MCF 10A (cell line): ENCODE data around the gene ZFYVE28. TPM values are rescaled to one million over a fixed set of nuclear protein-coding genes. Genes with fewer than 3 reads are reported as not detected.

Experiments used
- BruUV-seq: library from RNA; stranded (reverse); fragments of 400-500 nt; replicated peaks from 2 replicates; lab custom pipeline; 2021; lab: Mats Ljungman, UMichigan
- CTCF ChIA-PET: fragments of 300-600 bp; sonication (Branson Sonifier 250); formaldehyde crosslinking; extraction: SDS; loops from one replicate; lab custom pipeline; 2021; ENCODE audit warnings: antibody characterized with exemption, inconsistent platforms; lab: Yijun Ruan, JAX
- POLR2A ChIA-PET: fragments of 300-600, 350-650 bp; sonication (Branson Sonifier 250); formaldehyde crosslinking; extraction: SDS; loops from one replicate; lab custom pipeline; 2020; ENCODE audit warnings: antibody characterized with exemption, inconsistent platforms; lab: Yijun Ruan, JAX
- DNase-seq: peaks from one replicate; pipeline ENCODE4 v3.0.0-alpha.2; 2018; ENCODE audit not compliant: unreplicated experiment
- H3K27ac Mint-ChIP-seq: one replicate; pipeline ENCODE4 v1.8.0; 2022; ENCODE audit warnings: mild to moderate bottlenecking, low read depth, mixed read lengths; ENCODE audit not compliant: unreplicated experiment
- H3K27me3 Mint-ChIP-seq: one replicate; pipeline ENCODE4 v1.8.0; 2022; ENCODE audit warnings: mixed read lengths; ENCODE audit not compliant: insufficient read depth, unreplicated experiment
- H3K36me3 Mint-ChIP-seq: one replicate; pipeline ENCODE4 v1.8.0; 2022; ENCODE audit warnings: mild to moderate bottlenecking, moderate library complexity, mixed read lengths; ENCODE audit not compliant: insufficient read depth, unreplicated experiment
- H3K4me1 Mint-ChIP-seq: one replicate; pipeline ENCODE4 v1.8.0; 2022; ENCODE audit warnings: mixed read lengths; ENCODE audit not compliant: insufficient read depth, unreplicated experiment
- H3K4me3 Mint-ChIP-seq: one replicate; pipeline ENCODE4 v1.8.0; 2022; ENCODE audit warnings: mild to moderate bottlenecking, moderate library complexity, mixed read lengths; ENCODE audit not compliant: unreplicated experiment
- H3K9me3 Mint-ChIP-seq: one replicate; pipeline ENCODE4 v1.8.0; 2022; ENCODE audit warnings: mixed read lengths; ENCODE audit not compliant: unreplicated experiment
- CTCF ChIP-seq: fragments of 200-600 bp; IDR thresholded peaks from one replicate; pipeline ENCODE4 v1.8.0; 2022; ENCODE audit warnings: antibody characterized with exemption, mild to moderate bottlenecking; ENCODE audit not compliant: unreplicated experiment
- intact Hi-C: fragments of 100-400 bp; cut with micrococcal nuclease; formaldehyde crosslinking; loops from 2 replicates; pipeline ENCODE4 v1.14.1; 2022
- total RNA-seq: library from RNA; stranded (reverse); gene quantifications from 2 replicates; pipeline ENCODE4 v1.2.3, GENCODE V29; 2022

The ZFYVE28 gene
- total RNA-seq, 1 experiment from 2014 or later = 1.6 TPM

- peaks cover 10% of the 10 kb centered on the region for H3K4me1 Mint-ChIP-seq
- no peaks in the 10 kb centered on the region for H3K9me3 Mint-ChIP-seq
- H3K27me3 Mint-ChIP-seq = peaks cover 11% of the 10 kb centered on the region
- H3K36me3 Mint-ChIP-seq = no peaks in the 10 kb centered on the region
- no peak overlapping the region for H3K27ac Mint-ChIP-seq
- DNase-seq = no peak
- peak overlapping the region; percentile 71 for H3K4me3 Mint-ChIP-seq
- POLR2A ChIA-PET = interaction anchor here (0.9 to 1.7 kb wide), 3 partner anchors 19 to 150 kb away, joined by 3 to 12 read pairs (median 10); partner anchors contain the start of genes MXD4 and RNF4
- no TSS peak for BruUV-seq
- CTCF ChIA-PET = interaction anchor here (0.7 to 1.5 kb wide), 4 partner anchors 11 to 192 kb away, joined by 3 to 4 read pairs (median 3); no protein-coding TSS in a partner anchor
- TF ChIP-seq CTCF = no peak
- intact Hi-C loops = loop anchor here (2.0 to 5.0 kb wide), 4 partner anchors 29 to 169 kb away; partner anchors contain the start of genes HAUS3, MXD4, POLN and RNF4
Observed at GRCh38 chr4:2411786-2412510, 6.5 kb downstream of the ZFYVE28 start.

- Mint-ChIP-seq H3K9me3 (no peaks in the 10 kb centered on the region), H3K27ac (no peak overlapping the region), H3K4me1 (peaks cover 10% of the 10 kb centered on the region), H3K36me3 (no peaks in the 10 kb centered on the region), H3K27me3 (peaks cover 11% of the 10 kb centered on the region), H3K4me3 (no peak overlapping the region)
- no peak for DNase-seq
- TF ChIP-seq CTCF = no peak
- intact Hi-C loops = no loop called here
- no TSS peak for BruUV-seq
- CTCF ChIA-PET = no interaction called here
- POLR2A ChIA-PET = interaction anchor here (0.9 kb wide), 1 partner anchor 103 kb away, joined by 4 read pairs; no protein-coding TSS in a partner anchor
Observed at GRCh38 chr4:2409381-2409783, 9.1 kb downstream of the ZFYVE28 start.

- peaks cover 11% of the 10 kb centered on the region for H3K27me3 Mint-ChIP-seq
- ChIA-PET POLR2A (interaction anchor here (0.9 kb wide), 1 partner anchor 103 kb away, joined by 4 read pairs; no protein-coding TSS in a partner anchor), CTCF (no interaction called here)
- no TSS peak for BruUV-seq
- no peaks in the 10 kb centered on the region for H3K9me3 Mint-ChIP-seq
- H3K4me3 Mint-ChIP-seq = no peak overlapping the region
- no peaks in the 10 kb centered on the region for H3K36me3 Mint-ChIP-seq
- no peak for TF ChIP-seq CTCF
- no peak overlapping the region for H3K27ac Mint-ChIP-seq
- H3K4me1 Mint-ChIP-seq = peaks cover 10% of the 10 kb centered on the region
- no peak for DNase-seq
- intact Hi-C loops = no loop called here
Observed at GRCh38 chr4:2408976-2409375, 9.5 kb downstream of the ZFYVE28 start.

- H3K4me3 Mint-ChIP-seq = no peak overlapping the region
- intact Hi-C loops = no loop called here
- H3K36me3 Mint-ChIP-seq = no peaks in the 10 kb centered on the region
- ChIA-PET CTCF (no interaction called here), POLR2A (no interaction called here)
- no peaks in the 10 kb centered on the region for H3K9me3 Mint-ChIP-seq
- no peak overlapping the region for H3K27ac Mint-ChIP-seq
- no TSS peak for BruUV-seq
- peaks cover 11% of the 10 kb centered on the region for H3K27me3 Mint-ChIP-seq
- no peak for DNase-seq
- peaks cover 10% of the 10 kb centered on the region for H3K4me1 Mint-ChIP-seq
- TF ChIP-seq CTCF = no peak
Observed at GRCh38 chr4:2408401-2408958, 10.0 kb downstream of the ZFYVE28 start.
